ENCODE measurements around the gene NEXMIF. TPM values are rescaled to one million over a fixed set of nuclear protein-coding genes. Genes with fewer than 3 reads are reported as not detected.

NEXMIF gene
- total RNA-seq, 1 donor from 2014 or later = 0.87 TPM

GRCh38 chrX:74923942-74924448 is 1.3 kb downstream of the NEXMIF start:
- Histone ChIP-seq H3K4me3 (peak overlapping the region; percentile 41), H3K36me3 (no peaks in the 10 kb centered on the region), H3K27ac (no peak overlapping the region), H3K4me1 (no peaks in the 10 kb centered on the region), H3K9me3 (no peaks in the 10 kb centered on the region), H3K27me3 (no peaks in the 10 kb centered on the region)
- TF ChIP-seq, protein P1, sequence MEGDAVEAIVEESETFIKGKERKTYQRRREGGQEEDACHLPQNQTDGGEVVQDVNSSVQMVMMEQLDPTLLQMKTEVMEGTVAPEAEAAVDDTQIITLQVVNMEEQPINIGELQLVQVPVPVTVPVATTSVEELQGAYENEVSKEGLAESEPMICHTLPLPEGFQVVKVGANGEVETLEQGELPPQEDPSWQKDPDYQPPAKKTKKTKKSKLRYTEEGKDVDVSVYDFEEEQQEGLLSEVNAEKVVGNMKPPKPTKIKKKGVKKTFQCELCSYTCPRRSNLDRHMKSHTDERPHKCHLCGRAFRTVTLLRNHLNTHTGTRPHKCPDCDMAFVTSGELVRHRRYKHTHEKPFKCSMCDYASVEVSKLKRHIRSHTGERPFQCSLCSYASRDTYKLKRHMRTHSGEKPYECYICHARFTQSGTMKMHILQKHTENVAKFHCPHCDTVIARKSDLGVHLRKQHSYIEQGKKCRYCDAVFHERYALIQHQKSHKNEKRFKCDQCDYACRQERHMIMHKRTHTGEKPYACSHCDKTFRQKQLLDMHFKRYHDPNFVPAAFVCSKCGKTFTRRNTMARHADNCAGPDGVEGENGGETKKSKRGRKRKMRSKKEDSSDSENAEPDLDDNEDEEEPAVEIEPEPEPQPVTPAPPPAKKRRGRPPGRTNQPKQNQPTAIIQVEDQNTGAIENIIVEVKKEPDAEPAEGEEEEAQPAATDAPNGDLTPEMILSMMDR (IDR thresholded peaks at IDR 0.05) = no peak
- ATAC-seq (peak; percentile 48), DNase-seq (peak; percentile 62)
- intact Hi-C loops (cut with DNase I) = no loop called here

DNA sequence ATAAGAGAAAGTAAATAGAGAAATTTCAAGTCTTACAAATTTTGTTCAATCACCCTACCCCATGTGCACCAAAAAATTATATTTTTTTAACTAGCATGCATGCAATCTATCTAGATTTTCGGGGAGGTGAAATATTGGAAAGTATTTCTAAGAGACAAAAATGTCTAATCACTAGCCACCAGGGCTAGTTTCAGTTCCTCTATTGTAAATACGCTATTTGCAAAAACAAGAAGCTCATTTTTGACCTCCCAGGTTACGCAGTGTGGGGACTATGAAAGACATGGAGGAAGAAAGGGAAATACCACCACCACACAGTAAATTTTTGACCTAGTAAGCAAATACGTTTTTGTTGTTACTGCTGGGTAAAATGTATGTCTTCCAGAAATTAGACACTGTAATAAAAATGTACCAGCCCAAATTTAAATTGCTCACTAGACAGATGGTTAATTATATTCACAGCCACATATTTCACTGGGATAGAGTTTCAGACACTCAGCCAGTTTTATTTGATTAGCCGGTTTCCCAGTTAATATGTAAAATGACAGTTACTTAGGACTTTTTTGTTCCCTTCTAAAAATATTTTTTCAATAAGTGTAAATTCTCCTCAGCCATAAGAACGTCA is 2.2 kb downstream of the NEXMIF start:
- Histone ChIP-seq H3K27ac (no peak overlapping the region), H3K4me3 (no peak overlapping the region), H3K9me3 (no peaks in the 10 kb centered on the region), H3K27me3 (no peaks in the 10 kb centered on the region), H3K4me1 (no peaks in the 10 kb centered on the region), H3K36me3 (no peaks in the 10 kb centered on the region)
- ATAC-seq = no peak
- no peak for DNase-seq
- intact Hi-C loops (cut with DNase I) = no loop called here
- TF ChIP-seq, protein P1 (IDR thresholded peaks at IDR 0.05) = no peak

DNA sequence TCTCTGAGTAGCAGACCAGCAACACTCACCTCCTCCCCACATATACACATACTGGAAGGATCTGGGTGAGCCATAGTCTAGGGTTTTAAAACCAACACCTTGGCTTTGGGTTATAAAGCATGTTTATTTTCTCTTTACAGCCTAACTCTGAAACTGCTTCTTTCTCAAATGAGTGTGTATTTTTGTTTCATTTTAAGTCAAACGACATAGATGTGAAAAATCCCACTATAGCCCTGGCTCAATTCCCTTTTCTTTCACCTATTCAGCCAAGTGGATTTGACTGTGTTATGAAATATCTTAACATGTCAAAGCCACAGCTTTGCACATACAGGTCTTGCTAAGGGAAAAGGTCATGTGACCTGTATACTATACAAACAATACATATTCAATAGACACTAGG is 13.8 kb downstream of the NEXMIF start:
- Histone ChIP-seq H3K4me1 (no peaks in the 10 kb centered on the region), H3K4me3 (no peak overlapping the region), H3K27ac (no peak overlapping the region), H3K27me3 (no peaks in the 10 kb centered on the region), H3K36me3 (no peaks in the 10 kb centered on the region), H3K9me3 (no peaks in the 10 kb centered on the region)
- no peak for ATAC-seq
- DNase-seq = no peak
- TF ChIP-seq, protein P1 (IDR thresholded peaks at IDR 0.05) = no peak
- intact Hi-C loops (cut with DNase I) = no loop called here

DNA sequence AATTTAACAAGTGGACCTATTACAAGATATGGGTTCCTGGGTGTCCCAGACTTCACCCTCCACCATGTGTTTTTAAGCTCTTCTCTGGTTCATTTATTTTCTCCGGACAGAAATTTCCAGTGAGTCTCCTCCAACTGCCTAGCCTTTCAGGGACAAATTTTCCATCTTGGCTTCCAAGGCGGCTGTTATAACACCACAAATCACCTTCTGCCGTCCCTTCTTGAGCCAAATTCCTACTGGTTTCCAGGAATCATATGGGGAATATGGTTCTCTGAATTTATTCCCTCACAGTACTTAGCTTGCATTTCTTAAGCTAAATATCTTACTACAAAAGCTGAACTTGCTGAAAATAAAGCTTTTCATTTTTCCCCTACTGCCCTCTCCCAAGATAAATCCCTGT is 18.8 kb downstream of the NEXMIF start:
- Histone ChIP-seq H3K9me3 (no peaks in the 10 kb centered on the region), H3K4me3 (no peak overlapping the region), H3K36me3 (no peaks in the 10 kb centered on the region), H3K27ac (no peak overlapping the region), H3K4me1 (no peaks in the 10 kb centered on the region), H3K27me3 (no peaks in the 10 kb centered on the region)
- intact Hi-C loops (cut with DNase I) = no loop called here
- DNase-seq = no peak
- no peak for ATAC-seq
- TF ChIP-seq, protein P1 (IDR thresholded peaks at IDR 0.05) = no peak

GRCh38 chrX:74902806-74903205 is 22.4 kb downstream of the NEXMIF start:
- ATAC-seq = peak; percentile 93
- Histone ChIP-seq H3K4me3 (no peak overlapping the region), H3K36me3 (no peaks in the 10 kb centered on the region), H3K27ac (no peak overlapping the region), H3K9me3 (no peaks in the 10 kb centered on the region), H3K27me3 (no peaks in the 10 kb centered on the region), H3K4me1 (no peaks in the 10 kb centered on the region)
- TF ChIP-seq, protein P1 (IDR thresholded peaks at IDR 0.05) = no peak
- intact Hi-C loops (cut with DNase I) = no loop called here
- DNase-seq = no peak

Measured in upper lobe of right lung (tissue), 1 donor.